Thyroid gland (tissue), 4 donors: ENCODE measurements around the gene EIF3B. TPM values are rescaled to one million over a fixed set of nuclear protein-coding genes. Genes with fewer than 3 reads are reported as not detected.
"Not testable (repeated sequence)": the region's sequence is repeated elsewhere in the genome, so short reads cannot be mapped to it uniquely, and the experiment has no call there.

Source experiments
- DNase-seq, 2 donors: peaks; one replicate each; pipeline ENCODE4 v3.0.0-alpha.2; 2019
- H3K27ac ChIP-seq, 3 donors: fragments of 200-600 bp; sonication (generic); 1 replicate in 2 of 3; 2 replicates in 1 of 3; pipeline ENCODE4 v1.5.1; 2016 to 2019; ENCODE audit warnings: mild to moderate bottlenecking in 1 of 3, moderate library complexity in 1 of 3
- H3K27me3 ChIP-seq: fragments of 200-600 bp; sonication (generic); one replicate; pipeline ENCODE4 v1.5.1; 2019
- H3K36me3 ChIP-seq, 2 donors: fragments of 200-600 bp; sonication (generic); one replicate each; pipeline ENCODE4 v1.5.1; 2016 to 2019
- H3K4me1 ChIP-seq, 2 donors: fragments of 200-600 bp; sonication (generic); one replicate each; pipeline ENCODE4 v1.5.1; 2017 to 2019
- H3K4me3 ChIP-seq, 3 donors: fragments of 200-600 bp; sonication (generic); replicated peaks in 1 of 3; 1 replicate in 2 of 3; 2 replicates in 1 of 3; pipeline ENCODE4 v1.5.1; 2016; ENCODE audit warnings: mild to moderate bottlenecking in 1 of 3
- H3K9me3 ChIP-seq: fragments of 200-600 bp; sonication (generic); one replicate; pipeline ENCODE4 v1.5.1; 2017
- CTCF ChIP-seq, 6 experiments: fragments of 200-600 bp in 3 of 6; fragments of 450-650 bp in 3 of 6; sonication (generic) in 3 of 6; IDR thresholded peaks; one replicate each; pipeline ENCODE4 v1.5.1; 2016 to 2019; ENCODE audit warnings: antibody characterized with exemption in 6 of 6, mild to moderate bottlenecking in 2 of 6, inconsistent platforms in 1 of 6, moderate library complexity in 1 of 6
- POLR2A ChIP-seq, 2 donors: fragments of 450-650 bp; IDR thresholded peaks; one replicate each; pipeline ENCODE4 v1.6.1; 2017; ENCODE audit warnings: antibody characterized with exemption in 2 of 2, mild to moderate bottlenecking in 2 of 2, moderate library complexity in 1 of 2
- WGBS, 2 donors: methylation state at CpG; one replicate each; pipeline ENCODE4 v1.1.5; 2017; 5-methylcytosine and 5-hydroxymethylcytosine counted together
- intact Hi-C: fragments of 100-400 bp; cut with DNase I; formaldehyde crosslinking; loops from one replicate; pipeline ENCODE4 v1.15.1; 2023
- total RNA-seq, 4 donors: library from RNA; depleted of rRNA; stranded (reverse); fragments of >200 nt; gene quantifications; one replicate each; pipeline ENCODE4 v1.2.3, GENCODE V29; 2016

The EIF3B gene
- total RNA-seq, 4 donors from 2014 or later = 89.4 to 122 (median 111) TPM

GRCh38 chr7:2384354-2385243 is 30.0 kb downstream of the EIF3B start:
- Histone ChIP-seq H3K4me1 (no peaks in the 10 kb centered on the region), H3K9me3 (no peaks in the 10 kb centered on the region), H3K4me3 (no peak overlapping the region), H3K27me3 (no peaks in the 10 kb centered on the region), H3K36me3 (peaks cover 20 to 22% of the 10 kb centered on the region in 2 donors), H3K27ac (no peak overlapping the region)
- TF ChIP-seq POLR2A (IDR thresholded peaks at IDR 0.05) (no peak), CTCF (IDR thresholded peaks at IDR 0.05) (no peak)
- intact Hi-C loops = no loop called here
- DNase-seq = no peak
- 84 to 86% methylated on average over 16 to 18 of the region's 19 CpGs for WGBS, 2 donors

- WGBS, 2 donors = 88 to 95% methylated on average over 9 of the region's 9 CpGs
- H3K9me3 ChIP-seq, H3K4me3 ChIP-seq, H3K4me1 ChIP-seq, H3K27me3 ChIP-seq, H3K36me3 ChIP-seq, H3K27ac ChIP-seq, DNase-seq, intact Hi-C loops: not testable (repeated sequence)
These were observed 31.5 kb downstream of the EIF3B start for GRCh38 chr7:2386122-2386521.

- intact Hi-C loops = no loop called here
- no peak overlapping the region for H3K4me3 ChIP-seq
- no peaks in the 10 kb centered on the region for H3K4me1 ChIP-seq
- no peaks in the 10 kb centered on the region for H3K36me3 ChIP-seq
- TF ChIP-seq CTCF (IDR thresholded peaks at IDR 0.05) (no peak), POLR2A (IDR thresholded peaks at IDR 0.05) (no peak)
- no peak overlapping the region for H3K27ac ChIP-seq
- no peaks in the 10 kb centered on the region for H3K27me3 ChIP-seq
- no peaks in the 10 kb centered on the region for H3K9me3 ChIP-seq
- DNase-seq = no peak
- 84 to 86% methylated on average over 16 to 17 of the region's 17 CpGs for WGBS, 2 donors
These were observed 32.5 kb downstream of the EIF3B start for GRCh38 chr7:2386964-2387669.

- intact Hi-C loops = no loop called here
- DNase-seq = peak; percentile 22 to 29
- Histone ChIP-seq H3K27ac (no peak overlapping the region), H3K9me3 (no peaks in the 10 kb centered on the region), H3K36me3 (no peaks in the 10 kb centered on the region), H3K4me3 (no peak overlapping the region), H3K27me3 (no peaks in the 10 kb centered on the region), H3K4me1 (no peaks in the 10 kb centered on the region)
- TF ChIP-seq CTCF (IDR thresholded peaks at IDR 0.05) (no peak), POLR2A (IDR thresholded peaks at IDR 0.05) (no peak)
- 85 to 86% methylated on average over 22 to 25 of the region's 31 CpGs for WGBS, 2 donors
These were observed 33.4 kb downstream of the EIF3B start for GRCh38 chr7:2387897-2388636.

GRCh38 chr7:2388637-2388954 is 34.0 kb downstream of the EIF3B start:
- H3K4me3 ChIP-seq = no peak overlapping the region
- no peaks in the 10 kb centered on the region for H3K4me1 ChIP-seq
- no peak for TF ChIP-seq CTCF (IDR thresholded peaks at IDR 0.05)
- no peak for TF ChIP-seq POLR2A (IDR thresholded peaks at IDR 0.05)
- WGBS, 2 donors = 96% methylated on average over 5 of the region's 5 CpGs; no CpG with 5 or more reads in 1 of the 2 donors
- intact Hi-C loops = no loop called here
- no peaks in the 10 kb centered on the region for H3K9me3 ChIP-seq
- no peaks in the 10 kb centered on the region for H3K27me3 ChIP-seq
- no peak for DNase-seq
- no peaks in the 10 kb centered on the region for H3K36me3 ChIP-seq
- H3K27ac ChIP-seq = no peak overlapping the region

- H3K27ac ChIP-seq, DNase-seq: not testable (repeated sequence)
These were observed 35.6 kb downstream of the EIF3B start for GRCh38 chr7:2390020-2390816.

More at GRCh38 chr7:2390020-2390816, 35.6 kb downstream of the EIF3B start:
- H3K4me3 ChIP-seq, H3K4me1 ChIP-seq, intact Hi-C loops, H3K9me3 ChIP-seq, H3K36me3 ChIP-seq, H3K27me3 ChIP-seq: not testable (repeated sequence)
- WGBS, 2 donors = 53 to 66% methylated on average over 10 to 15 of the region's 16 CpGs
